ACHN (cell line): Measurements from ENCODE around the gene CNTNAP2.
A peak's percentile ranks its signal among the peaks of the same experiment; 100 is the strongest.
"Not testable (repeated sequence)": the region's sequence is repeated elsewhere in the genome, so short reads cannot be mapped to it uniquely, and the experiment has no call there.

Experiments used
- DNase-seq: peaks from one replicate; pipeline ENCODE4 v3.0.0-alpha.2; 2015
- in situ Hi-C: cut with HindIII; loops from 2 replicates; pipeline ENCODE4 v1.10.0; 2017; ENCODE audit warnings: low sequenced_read_pairs, low pct_ligation_motif_present, low pct_unique_long_range_greater_than_20kb

CNTNAP2 gene

DNA sequence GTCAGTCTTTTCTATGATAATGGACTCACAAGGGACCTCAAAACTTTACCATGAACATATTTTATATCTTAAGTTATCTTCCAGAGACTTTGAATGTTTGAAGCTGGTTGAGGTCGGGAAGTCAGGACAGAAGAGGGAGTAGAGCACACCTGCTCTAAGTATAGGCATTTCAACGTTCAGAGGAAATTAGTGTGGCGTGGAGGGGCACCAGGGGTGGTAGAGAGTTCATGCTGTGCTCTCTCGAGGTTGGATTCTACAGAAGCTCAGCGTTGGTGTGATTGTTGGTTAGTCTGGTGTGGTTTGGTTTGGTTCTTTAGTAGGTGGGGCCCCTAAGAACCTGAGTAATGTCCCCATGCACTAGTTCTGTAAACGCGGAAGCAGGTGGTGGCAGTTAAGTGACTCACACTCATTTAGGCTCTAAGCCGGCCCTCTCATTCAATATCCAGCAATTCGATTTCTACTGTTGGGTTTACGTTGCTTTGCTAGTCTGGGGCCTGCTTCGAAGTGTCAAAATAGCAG, 19.8 kb downstream of the CNTNAP2 start:
- DNase-seq, result no peak
- in situ Hi-C loops, result no loop called here

DNA sequence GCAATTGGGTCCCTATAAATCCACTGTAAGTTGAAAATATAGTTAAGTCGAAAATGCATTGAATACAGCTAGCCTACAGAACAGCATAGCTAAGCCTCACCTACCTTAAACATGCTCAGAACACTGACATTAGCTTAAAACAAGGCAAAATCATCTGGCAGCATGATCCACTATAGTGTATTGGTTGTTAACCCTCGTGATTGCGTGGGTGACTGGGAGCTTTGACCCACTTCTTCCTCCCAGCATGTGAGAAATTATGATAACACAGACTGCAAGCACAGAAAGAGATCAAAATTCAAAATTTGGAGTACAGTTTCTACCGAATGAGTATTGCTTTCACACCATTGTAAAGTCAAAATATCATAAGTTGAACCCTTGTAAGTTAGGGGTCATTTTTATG, 22.3 kb downstream of the CNTNAP2 start:
- in situ Hi-C loops, result no loop called here
- DNase-seq, result no peak

DNA sequence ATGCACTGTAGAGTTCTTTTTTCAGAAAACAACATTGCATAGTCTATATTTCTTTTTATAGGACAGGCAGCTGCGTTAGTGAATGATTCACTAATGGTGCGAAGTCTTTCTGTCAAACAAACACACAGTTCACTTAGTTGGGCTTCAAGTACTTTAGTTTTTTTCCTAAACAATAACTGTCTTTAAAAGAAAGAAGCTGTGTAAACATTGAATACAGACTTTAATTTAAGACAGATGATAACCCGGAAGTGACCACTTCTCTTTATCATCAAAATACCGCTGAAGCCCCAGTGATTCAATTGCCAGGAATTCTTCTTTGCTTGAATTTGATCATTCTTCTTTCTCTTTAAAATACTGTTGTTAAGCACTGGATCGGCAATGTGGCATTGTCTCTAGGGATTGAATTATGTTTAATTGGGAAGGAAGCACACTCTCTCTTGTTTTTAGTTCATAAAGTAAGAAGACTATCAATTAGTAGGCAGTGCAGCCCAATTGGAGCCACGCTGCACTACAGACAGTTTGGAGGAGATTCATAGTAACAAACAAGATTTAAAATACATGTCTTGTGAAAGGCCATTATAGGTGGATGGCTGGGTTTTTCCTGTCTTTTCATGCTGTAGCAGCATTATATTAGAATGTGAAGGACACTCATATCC, 30.4 kb downstream of the CNTNAP2 start:
- in situ Hi-C loops, result no loop called here

GRCh38 chr7:146150153-146150552, 33.6 kb downstream of the CNTNAP2 start:
- no peak for DNase-seq
- in situ Hi-C loops, result no loop called here

More for the DNA sequence above, 30.4 kb downstream of the CNTNAP2 start:
- DNase-seq, result peak; percentile 3

DNA sequence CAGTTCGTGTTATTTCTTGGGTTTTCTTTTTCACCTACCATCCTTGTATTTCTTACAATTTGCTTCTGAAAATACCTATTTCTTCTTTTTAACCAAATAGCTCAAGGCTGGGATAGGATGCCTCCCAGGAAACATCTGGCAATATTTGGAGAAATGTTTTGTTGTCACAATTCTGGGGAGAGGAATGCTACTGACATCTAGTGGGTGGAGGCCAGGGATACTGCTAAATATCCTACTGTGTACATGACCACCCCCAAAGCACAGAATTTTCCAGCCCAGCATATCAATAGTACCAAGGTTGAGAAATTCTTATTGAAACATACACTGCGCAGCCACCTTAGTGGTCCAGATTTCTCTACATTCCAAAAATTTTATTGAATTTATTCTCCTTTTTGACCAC, 55.5 kb downstream of the CNTNAP2 start:
- in situ Hi-C loops, result no loop called here
- DNase-seq, result no peak

DNA sequence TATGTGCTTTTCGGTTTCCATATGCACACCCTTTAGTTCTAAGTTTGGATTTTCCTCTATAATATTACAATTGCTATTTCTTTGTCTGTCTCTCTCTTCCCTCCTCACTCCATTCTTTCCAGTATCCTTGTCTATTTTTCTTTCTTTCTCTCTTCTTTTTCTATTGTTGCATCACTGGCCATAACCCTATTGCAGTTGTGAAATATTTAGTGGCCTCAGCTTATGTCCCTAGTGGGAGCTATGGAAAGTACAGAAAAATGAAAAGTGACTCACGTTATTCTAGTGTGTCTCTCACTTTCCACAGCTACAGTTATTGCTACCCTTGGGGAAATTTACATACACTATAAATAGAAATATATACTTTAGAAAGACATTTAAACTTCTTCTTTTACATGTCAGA, 59.1 kb downstream of the CNTNAP2 start:
- DNase-seq, result peak; percentile 30
- in situ Hi-C loops, result no loop called here

GRCh38 chr7:146176860-146177259, 60.3 kb downstream of the CNTNAP2 start:
- in situ Hi-C loops, result no loop called here
- DNase-seq, result no peak

GRCh38 chr7:146177301-146177700, 60.7 kb downstream of the CNTNAP2 start:
- in situ Hi-C loops, result no loop called here
- DNase-seq, result no peak

DNA sequence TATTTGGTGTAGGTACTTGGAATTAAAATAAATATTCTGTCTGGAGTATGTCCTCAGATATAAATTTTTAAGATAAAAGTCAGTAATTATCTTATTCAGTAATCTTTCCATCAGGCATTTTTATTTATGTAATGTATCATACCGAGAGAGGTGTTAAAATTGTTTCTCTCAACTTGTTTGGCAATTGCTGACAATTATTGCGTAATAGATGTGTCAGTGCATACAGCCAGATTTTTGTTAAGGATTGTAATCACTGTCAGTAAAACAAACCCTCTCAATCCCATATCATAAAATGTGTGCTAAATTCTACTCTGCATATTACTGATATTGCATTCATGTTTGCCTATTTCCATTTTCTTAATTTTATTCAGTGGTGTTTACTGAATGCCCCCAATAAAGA, 69.2 kb downstream of the CNTNAP2 start:
- in situ Hi-C loops, result no loop called here
- no peak for DNase-seq

GRCh38 chr7:146191428-146191827, 74.8 kb downstream of the CNTNAP2 start:
- DNase-seq, in situ Hi-C loops: not testable (repeated sequence)

- in situ Hi-C loops, result no loop called here
- DNase-seq, result no peak
Measured at GRCh38 chr7:146201945-146202344, 85.3 kb downstream of the CNTNAP2 start.

DNA sequence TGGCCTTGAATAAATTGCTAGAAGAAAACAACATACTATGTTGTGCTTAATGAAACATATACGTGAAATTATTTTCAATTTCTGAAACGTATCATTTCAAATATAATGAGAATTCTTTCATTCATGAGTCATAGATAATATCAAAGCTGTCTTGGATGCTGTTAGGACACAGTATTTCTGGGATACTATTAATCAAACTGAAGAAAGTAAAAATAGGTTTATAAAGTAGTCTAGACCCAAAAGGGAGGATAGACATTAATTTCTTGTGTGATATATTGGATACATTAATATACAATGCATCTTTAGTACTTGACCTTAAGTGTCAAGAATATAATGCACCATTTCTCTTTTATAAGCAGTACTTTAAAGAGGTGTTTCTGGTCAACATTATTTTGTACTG, 89.7 kb downstream of the CNTNAP2 start:
- in situ Hi-C loops, result no loop called here

DNA sequence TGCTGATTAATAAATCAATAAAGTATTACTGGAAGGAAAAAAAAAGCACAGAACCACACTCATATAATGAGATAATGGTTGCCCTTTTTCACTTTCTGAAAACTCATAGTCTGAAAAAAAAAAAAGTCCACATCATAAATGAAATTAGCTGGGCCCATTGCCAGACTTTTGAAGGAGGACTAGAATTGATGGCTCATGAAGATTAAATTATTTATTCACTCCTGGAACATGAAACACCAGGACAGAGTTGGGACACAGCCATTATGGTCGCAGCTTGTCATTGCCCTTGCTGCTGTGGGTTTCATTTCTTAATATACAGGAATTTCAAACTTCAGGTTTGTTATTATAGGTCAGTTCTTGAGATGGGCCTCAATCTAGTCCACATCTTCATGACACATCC, 91.9 kb downstream of the CNTNAP2 start:
- no peak for DNase-seq
- in situ Hi-C loops, result no loop called here

More for the DNA sequence above, 89.7 kb downstream of the CNTNAP2 start:
- no peak for DNase-seq

- DNase-seq, result no peak
- in situ Hi-C loops, result no loop called here
Measured at GRCh38 chr7:146214842-146215241, 98.2 kb downstream of the CNTNAP2 start.

GRCh38 chr7:146216396-146217041, 99.9 kb downstream of the CNTNAP2 start:
- no peak for DNase-seq
- in situ Hi-C loops, result no loop called here

- no peak for DNase-seq
- in situ Hi-C loops, result no loop called here
Measured at GRCh38 chr7:146223851-146224250, 107.2 kb downstream of the CNTNAP2 start.

- DNase-seq, result no peak
- in situ Hi-C loops, result no loop called here
Measured at GRCh38 chr7:146232604-146233003, 116.0 kb downstream of the CNTNAP2 start.

GRCh38 chr7:146235195-146235594, 118.6 kb downstream of the CNTNAP2 start:
- DNase-seq, result no peak
- in situ Hi-C loops, result no loop called here

GRCh38 chr7:146242661-146243060, 126.1 kb downstream of the CNTNAP2 start:
- DNase-seq, result no peak
- in situ Hi-C loops, result no loop called here

DNA sequence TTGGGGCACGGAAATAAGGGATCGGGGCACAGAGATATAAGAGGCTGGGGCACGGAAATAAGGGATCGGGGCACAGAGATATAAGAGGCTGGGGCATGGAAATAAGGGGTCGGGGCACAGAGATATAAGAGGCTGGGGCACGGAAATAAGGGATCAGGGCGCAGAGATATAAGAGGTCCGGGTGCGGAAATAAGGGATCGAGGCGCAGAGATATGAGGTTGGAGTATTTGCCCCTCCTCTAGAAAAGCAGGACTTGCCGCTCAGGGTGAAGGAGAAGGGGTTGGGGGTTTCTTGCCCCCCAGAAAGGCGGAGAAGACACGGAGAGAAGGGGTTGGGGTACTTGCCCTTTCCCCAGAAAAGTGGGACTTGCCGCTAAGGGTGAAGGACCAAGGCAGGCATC, 131.4 kb downstream of the CNTNAP2 start:
- in situ Hi-C loops, result not testable (repeated sequence)

More for the DNA sequence above, 131.4 kb downstream of the CNTNAP2 start:
- not testable (repeated sequence) for DNase-seq
